Pons (tissue), 1 donor: ENCODE data around the gene SSBP3.
A peak's percentile ranks its signal among the peaks of the same experiment; 100 is the strongest.

Experiments used
- DNase-seq: peaks from one replicate; pipeline ENCODE4 v3.0.0-alpha.2; 2016; ENCODE audit warnings: low spot score

Gene SSBP3

DNA sequence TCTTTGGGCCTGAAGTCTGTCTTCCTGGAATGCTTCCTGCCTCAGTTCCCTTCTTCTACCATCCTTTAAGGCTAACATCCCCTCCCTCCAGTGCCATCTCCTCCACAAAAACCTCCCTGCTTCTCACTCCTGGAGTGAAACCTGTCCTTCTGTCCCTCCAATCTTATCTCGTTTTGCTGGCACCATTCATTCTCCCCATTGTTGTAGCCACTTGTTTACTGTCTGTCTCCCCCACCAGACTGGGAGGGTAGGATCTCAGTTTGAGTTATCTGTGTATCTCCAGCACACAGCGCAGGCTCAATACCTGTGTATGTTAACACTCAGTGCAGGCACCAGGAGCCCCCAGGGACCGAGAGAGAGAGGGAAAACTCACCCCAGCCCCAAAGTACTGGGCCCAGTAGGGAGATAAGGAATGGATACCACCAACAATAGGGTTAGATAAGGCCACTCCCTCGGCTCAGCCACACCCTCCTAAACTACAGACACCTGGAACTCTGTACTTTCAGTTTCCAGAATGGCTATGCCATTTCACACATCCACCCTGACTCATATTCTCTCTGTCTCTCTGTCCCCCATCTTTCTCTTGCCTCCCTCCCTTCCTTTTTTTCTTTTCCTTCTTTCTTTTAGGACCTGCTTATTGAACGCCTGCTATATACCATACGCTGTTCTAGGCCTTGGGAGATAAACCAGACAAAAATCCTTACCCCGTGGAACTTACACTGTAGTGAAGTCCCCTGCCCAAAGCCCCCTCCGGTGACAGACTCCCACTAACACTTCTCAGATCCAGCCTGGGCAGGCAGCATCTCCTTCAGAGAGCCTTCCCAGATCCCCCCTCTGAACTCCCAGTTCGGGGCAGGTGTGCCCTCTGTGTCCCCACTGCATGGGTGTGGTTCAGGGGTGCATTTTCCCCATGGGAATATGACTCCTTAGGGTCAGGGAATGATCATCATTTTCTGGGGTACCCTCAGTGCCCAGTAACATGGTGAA lies 3.3 kb upstream of the SSBP3 start:
- no peak for DNase-seq

DNA sequence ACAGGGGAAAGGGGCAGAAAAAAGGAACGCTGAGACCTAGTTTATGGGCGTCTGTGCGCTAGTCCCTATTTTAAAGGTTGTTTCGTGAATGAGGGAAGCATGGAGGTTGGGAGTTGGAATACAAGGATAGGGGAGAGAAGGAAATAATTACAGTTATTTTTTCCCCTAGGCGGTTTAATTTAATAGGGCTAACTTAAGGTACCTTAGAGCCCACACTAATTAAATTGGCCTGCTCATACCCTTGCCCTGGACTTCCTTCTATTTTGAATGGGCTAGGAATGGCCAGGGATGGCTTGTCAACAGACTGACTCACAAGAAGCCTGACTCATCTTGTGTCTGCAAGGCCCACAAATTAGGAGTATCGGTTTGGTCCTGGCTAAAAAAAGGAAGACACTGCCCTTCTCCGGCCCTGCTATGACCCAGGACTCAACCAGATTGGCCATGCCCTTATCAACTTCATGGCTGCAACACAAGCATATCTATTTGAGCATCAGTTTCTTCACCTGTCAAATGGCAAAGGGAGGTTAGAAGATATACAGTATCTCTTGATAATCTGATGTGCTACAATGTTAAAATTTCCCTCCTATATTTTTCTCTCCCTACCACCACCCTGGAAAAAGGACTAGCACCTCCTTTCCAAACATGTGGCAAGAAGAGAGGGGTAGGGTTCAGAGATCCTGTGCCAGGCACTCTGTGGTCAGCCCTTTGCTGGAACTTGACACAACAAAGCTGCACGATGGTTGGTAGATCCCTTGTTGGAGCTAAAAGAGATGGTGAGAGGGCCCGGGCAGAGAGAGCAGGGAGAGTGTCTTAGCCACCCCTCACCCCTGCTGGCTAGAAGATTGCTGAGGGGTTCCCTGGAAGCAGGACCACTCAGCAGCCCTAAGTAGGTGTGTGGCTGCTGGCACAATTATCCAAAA lies 2.2 kb upstream of the SSBP3 start:
- no peak for DNase-seq

DNA sequence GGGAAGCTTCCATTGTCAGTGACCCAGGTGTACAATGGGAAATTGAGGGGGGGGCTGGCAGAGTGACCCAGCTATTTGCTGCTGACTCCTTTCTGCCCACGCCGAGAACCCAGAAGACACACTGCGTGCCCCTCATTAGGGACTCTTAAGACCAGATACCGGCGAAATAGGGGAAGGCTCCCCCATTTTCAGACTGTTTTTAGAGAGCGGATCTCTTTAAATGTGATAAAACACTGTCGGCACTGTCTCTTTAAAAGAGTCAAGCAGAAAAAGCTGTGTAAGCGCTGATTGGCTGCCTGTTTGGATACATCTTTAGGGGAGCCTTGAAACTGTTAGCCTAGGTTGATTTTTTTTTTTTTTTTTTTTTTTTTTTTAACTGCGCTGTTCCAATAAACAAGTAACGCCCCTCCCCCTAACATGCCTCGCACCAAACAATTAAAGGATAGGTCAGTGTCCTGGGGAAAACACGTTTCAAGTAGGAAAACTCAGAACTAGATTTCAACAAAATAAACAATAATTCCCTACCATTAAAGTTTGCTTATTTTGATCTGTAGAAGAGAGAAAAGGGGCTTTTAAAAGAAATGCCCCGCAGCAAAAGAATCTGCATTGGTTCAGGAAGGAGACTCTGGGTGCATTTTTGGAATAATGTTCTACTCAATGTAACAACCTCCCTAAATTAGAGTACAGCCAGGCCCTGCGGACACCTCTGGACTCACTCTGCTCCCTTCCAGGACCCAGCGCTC lies 1.4 kb upstream of the SSBP3 start:
- peak; percentile 93 for DNase-seq

DNA sequence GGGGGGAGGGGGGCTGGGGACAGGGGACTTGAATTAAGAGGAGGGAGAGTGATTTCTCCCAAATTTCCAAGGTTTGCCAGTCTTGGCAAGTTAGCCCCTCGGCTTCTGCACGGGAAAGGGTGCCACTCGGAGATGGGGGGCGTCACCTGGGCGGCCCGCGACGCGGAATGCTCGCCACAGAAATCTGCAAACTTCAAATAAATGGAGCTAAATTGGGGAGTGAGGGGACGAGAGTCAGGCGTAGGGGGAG lies 885 bp upstream of the SSBP3 start:
- no peak for DNase-seq

DNA sequence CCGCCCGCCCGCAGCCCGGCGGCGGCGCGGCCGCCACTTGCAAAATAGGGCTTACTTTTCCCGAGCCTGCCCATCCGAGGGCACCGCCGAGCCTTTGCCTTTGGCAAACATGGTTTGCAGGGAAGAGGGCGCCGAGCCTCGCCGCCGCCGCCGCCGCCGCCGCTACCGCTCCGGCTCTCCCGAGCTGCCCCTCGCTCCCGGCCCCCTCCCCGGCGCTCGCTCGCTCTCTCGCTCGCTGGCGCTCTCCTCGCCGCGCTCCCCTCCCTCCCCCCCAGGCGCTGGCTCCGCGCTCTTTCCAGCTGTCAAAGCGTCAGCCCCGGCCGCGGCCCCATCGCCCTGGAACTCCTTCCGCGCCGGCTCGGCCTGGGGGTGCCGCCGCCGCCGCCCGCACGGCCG lies 298 bp downstream of the SSBP3 start:
- no peak for DNase-seq

DNA sequence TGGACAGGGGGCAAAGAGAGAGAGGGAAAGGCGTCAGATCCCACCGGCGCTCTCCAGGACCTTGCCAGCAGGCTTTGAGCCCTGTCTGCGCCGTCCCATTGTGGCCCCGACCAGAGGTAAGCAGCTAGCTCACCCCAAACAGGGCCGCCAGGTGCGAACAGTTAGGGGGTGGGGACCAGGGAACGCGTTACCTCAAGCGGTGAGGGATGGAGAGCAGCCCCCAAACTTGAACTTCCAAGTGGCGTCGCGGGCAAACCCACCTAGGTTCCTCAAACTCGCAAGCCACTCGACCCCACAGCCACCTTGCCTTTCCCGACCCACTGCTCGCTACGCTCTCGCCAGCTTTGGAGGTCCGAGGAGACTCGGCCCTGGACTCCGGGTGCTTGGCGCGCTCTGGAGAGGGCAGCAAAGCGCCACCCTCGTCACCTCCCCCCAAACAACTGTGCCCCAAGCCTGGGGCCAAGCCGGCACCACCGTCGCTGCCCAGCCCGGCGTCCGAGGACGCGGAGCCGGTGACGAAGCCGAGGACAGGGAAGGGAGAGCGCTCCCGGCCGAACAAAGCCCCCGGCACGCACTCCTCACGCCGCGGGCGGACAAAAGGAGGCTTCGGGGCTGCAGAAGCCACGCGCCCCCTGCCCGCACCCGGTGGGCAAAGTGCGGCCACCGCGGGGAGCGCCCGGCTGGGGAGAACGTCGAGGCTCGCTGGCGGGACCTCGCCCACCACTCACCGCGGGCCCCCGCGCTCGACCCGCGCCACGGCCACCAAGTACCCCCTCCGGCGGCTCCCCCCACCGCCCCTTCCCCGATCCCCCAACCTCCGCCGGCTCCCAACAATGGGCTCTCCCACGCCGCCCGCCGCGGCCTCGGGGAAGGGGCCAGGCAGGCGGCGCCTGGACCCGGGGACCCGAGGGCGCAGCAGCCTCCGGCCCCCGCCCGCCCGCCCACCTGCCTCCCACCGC lies 976 bp downstream of the SSBP3 start:
- no peak for DNase-seq

DNA sequence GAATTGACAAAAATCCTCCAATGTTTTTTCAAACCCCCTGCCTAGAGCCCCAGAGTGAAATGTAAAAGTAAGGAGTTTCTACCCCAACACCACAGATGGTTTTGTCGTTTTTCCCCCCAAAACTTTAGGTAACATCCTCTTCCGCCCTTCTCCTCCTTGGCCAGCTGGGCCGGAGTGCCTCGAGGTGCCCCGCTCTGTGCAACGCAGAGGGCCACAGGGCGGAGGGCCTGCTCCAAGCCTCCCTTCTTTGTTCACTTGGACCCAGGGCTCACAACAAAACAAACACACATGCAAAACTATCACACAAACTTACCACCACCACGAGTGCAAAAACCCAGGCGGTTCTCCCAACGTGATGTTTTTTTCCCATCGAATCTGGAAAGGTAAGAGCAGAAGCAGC lies 1.9 kb downstream of the SSBP3 start:
- DNase-seq, result no peak

DNA sequence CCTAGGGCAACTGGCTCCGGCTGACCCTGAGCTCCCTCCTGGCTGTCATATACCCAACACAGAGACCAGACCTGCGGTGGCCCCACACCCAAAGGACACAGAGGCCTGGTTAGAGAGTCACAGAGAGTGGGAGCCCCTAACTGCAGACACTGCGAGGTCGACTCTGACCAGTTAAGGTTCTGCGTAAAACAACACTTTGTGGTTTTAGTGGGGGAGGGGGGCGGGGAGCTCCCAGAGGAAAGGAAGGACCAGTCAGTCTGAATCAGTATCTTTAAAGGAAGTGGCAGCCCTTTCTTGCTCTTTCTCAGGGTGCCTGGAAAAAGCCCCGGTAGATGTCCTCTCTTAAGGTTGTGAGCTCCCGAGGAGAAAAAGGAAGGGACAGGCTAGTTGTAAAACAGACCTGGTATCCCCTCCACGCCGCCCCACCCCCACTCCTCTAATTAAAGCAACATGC lies 2.4 kb downstream of the SSBP3 start:
- DNase-seq, result no peak

DNA sequence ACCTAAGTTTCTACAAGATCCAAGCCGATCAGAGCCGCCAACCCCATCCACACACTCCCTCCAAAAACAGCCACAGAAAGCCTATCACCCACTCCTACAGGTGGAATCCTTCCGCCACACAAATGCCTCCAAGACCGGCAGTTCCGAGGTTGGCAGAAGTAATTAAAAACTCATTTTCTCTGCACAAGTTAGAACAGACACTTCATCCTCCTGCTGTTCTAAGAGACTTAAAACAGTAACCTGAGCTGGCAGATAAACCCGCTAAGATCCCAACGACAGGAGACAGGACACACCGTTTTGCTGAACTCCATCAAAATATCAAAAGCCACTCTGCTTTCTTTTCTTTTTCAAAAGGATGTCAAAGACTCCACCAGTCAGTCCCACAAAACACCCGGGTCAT lies 2.8 kb downstream of the SSBP3 start:
- DNase-seq, result no peak

DNA sequence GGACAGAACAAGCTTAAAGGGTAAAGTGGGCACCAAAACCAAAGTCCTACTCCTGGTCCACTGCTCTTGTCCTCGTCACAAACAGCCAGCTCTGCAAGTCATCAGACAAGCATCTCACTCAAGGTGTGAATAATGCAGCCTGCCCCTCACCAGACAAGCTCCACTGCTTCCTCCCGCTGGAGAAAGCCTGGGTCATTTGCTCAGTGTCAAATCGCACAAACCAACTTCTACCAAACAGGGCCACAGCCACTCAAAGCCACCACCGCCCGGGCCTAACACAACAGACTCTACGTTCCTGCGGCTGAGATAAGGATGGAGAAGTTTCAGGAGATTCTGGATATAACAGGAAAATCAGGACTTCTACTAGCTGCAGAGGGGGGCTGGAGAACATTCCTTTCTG lies 3.3 kb downstream of the SSBP3 start:
- no peak for DNase-seq

DNA sequence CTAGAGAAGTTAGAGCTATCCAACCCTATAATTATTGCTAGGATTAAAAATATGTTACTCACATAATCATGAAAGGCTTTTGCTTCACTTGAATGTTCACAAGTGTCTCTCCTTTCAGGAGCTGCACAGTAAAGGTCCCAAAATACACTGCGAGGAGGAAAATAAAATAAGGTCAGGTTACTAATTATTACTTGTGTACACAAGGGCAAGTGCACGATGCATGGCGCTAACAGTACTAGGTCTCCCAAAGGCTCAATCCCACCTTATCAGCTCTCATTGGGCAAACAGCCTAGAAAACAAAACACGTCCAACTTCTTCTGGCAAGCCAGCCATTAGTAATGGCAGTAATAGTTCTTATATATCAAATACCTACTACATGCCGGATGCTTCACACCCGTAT lies 4.4 kb downstream of the SSBP3 start:
- DNase-seq, result no peak

DNA sequence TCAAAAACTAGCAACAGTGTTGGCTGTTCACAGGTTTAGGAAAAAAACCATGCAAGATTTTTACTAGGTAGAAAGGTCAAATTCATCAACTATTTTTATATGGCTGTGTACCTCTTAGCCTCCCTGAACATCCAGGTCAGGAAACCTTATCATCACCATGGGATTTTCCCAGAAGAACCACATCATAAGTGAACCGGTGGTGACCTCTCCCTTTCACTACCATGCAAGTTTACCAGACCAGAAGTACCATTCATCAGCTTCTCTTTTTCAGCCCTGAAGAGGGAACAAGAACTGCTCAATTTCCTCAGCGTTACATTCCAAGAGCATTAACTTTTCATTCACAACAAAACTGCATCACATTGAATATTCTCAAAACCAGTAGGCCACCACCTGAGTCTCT lies 5.9 kb downstream of the SSBP3 start:
- DNase-seq, result no peak

DNA sequence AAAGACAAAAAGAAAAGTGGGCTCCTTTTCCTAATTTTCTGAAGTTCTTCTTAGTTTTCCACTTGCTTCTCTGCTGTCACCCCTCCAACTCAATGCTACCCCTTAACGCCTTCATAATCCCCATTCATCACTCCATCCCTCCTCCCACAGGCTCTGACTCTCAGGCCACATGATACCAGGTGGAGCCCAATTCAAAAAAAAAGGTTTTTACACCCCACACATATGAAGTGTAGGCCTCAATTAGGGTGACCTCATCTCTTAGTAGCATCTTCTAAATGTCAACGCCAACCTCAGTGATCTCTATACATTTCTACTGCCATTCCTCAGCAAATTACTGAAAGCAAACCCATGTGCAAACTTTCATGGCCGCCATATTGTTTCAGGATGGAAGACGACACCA lies 6.4 kb downstream of the SSBP3 start:
- no peak for DNase-seq

DNA sequence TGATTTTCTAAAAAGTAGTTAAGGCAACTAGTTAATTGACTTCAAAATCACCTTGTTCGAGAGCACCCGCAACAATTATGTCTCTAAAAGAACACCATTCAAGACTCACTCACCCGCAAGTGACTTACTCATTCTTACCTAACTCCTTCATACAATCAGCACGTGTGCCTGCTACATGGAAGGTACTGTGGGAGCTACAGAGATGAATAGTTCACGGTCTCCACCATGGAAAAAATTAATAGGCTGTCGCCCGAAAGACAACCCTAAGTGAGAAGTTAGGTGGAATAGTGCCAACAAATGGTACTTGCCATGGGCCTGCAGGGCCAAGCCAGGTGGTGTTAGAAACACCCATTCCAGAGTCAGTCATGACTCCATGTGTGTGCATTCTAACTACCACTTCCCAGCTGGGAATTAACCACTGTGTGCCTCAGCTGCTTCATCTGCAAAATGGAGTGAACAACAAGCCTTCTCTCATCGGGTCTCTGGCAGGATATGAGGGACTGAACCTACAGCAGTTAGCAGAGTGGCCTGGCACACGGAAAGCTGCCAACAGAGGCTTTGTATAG lies 7.1 kb downstream of the SSBP3 start:
- DNase-seq, result no peak

DNA sequence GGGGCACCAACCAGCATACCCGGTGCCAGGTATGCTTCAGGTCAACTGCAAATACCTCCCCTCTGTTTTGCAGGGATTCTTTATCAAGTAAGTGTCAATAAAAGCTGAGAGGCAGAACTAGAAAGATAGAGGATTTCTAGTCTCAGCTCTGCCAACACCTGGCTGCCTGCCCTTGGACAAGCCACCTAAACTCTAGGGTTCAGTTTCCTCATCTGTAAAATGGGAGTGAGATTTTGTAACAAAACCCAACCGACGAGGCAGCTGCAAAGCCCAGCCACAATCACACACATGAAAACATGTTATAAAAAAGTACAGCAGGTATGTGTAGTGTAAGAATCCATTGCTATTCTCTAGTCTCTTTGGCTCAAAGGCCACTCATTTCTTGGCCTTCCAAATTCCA lies 8.2 kb downstream of the SSBP3 start:
- no peak for DNase-seq

DNA sequence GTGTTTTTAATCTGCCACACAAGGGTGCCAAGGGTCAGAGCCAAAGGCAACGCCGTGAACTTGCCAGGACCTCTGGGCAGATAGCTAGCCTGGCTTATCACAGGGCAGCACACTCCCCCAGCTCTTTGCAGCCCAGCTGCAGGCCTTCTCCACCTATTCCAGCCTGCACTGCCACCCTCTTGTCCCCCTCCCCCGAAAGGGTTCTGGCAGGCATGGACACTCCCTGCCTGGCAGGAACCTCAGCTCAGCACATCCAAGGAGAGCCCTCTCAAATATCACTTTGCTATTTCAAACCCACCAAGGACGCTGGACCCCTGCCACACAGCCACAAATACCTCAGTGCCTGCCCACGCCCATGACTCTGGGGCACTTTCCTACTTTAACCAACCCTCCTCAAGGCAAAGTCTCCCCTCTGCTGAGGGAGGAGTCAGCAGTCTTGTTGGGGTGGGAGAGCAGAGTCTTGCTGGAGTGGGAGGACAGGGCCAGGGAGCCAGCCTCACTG lies 9.1 kb downstream of the SSBP3 start:
- DNase-seq, result no peak

DNA sequence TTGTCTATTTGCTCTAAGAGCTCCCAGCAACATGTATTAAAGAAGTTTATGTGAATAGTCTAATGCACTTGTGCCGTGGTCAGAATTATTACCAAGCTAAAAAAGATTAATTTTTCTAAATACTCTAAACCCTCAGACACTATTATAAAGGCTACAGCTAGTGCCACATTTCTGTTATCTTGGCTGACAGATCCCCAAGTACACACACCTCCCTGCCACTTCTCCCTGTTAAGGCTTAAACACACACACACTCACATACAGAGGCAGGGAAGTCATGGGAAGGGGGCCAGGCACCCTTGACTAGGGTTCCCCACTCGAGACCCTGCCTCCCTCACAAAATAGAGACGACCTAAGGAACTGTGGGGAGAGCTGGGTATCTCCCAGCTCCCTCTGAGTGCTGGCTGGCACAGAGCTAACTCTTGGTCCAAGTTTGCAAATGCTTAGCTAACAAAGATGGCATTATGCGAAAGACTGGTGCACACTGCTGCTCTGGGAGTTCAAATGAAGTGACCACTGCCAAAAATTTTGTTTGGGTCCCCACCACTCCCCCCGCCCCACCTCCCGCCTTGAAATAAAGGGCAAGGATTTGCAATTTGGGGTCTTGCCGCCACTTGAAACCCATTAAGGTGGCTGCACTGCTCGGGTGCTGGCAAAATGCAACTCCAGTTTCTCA lies 9.8 kb downstream of the SSBP3 start:
- peak; percentile 94 for DNase-seq

DNA sequence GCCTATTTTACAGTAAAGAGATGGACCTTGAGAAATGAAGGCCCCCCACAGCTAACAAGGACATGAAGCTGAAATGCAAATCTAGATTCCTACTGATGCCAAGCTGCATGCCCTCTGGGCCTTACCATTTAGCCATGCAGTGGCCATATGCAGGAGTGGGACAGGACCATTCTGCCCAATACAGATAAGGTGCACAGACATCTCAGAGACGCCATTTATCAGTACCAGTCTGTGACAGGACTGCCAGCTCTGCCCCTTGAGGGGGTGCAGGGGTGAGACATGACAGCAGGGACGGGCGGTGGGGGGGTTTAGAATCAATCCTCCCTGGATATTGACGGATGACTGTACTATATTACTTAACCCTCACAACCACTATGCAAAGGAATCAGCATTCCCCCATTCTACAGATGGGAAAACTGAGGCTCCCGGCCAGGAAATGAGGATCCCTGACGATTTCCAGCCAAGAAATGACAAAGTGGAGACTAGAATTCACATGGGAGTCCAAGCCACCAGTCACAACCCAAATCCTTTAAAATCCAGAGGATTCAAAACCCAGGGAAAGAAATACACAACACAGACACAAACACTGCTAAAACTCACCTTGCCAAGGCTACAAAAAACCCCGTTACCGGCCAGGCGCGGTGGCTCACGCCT lies 10.8 kb downstream of the SSBP3 start:
- DNase-seq, result no peak

DNA sequence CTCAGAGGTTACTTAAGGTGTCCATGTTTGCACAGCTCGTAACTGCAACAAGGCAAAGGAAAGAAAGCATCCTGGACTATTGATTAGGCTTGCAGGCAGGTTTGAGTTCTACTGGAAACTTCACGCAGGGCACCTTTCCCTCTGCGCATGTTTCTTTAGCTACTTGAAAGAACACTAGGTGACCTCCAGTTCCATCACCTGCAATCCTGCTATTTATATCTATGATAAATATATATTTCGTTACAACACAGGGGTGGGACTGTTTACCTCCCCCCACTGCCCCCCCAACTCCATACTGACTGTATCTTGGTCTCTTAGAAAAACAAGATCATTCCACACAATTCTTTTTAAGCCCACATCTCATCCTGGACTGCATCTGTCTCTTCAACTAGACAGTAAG lies 12.1 kb downstream of the SSBP3 start:
- DNase-seq, result no peak

DNA sequence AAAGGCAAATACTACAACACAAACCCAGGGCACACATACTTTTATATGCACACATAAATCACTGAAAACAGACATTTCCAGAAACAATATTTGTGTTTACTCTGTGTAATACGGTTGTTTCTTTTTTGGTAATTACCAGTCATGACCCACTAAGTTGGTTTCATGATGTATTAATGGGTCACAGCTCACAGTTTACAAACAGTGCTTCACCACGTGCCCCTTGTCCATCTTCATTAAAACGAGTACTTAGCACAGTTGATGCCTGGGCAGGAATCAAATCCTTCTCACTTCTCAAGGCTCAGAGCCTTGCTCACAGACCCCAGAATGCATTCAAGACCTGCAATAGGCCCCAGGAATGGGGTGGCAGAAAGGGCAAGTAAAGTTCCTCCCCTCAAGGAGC lies 13.8 kb downstream of the SSBP3 start:
- DNase-seq, result no peak
